Measurements from ENCODE around the gene FETUB.

Gene FETUB

GRCh38 chr3:186605561-186606545 lies 34.3 kb upstream of the FETUB start:
- DNase-seq (ENCODE audit: low read depth), result no peak
- H3K4me3 ChIP-seq (ENCODE audit: low read depth, low read length), result no peak overlapping the region
- TF ChIP-seq CTCF (conservative IDR thresholded peaks at IDR 0.05; ENCODE audit: low read depth, low read length), result no peak

GRCh38 chr3:186608624-186609215 lies 31.5 kb upstream of the FETUB start:
- TF ChIP-seq CTCF (conservative IDR thresholded peaks at IDR 0.05; ENCODE audit: low read depth, low read length), result no peak
- H3K4me3 ChIP-seq (ENCODE audit: low read depth, low read length), result no peak overlapping the region
- no peak for DNase-seq (ENCODE audit: low read depth)

- peak; percentile 35 for DNase-seq (ENCODE audit: low read depth)
- TF ChIP-seq CTCF (conservative IDR thresholded peaks at IDR 0.05; ENCODE audit: low read depth, low read length), result peak; percentile 37
- H3K4me3 ChIP-seq (ENCODE audit: low read depth, low read length), result no peak overlapping the region
Observed at GRCh38 chr3:186609247-186609868, 30.8 kb upstream of the FETUB start.

GRCh38 chr3:186612065-186612464 lies 28.1 kb upstream of the FETUB start:
- no peak for DNase-seq (ENCODE audit: low read depth)
- no peak for TF ChIP-seq CTCF (conservative IDR thresholded peaks at IDR 0.05; ENCODE audit: low read depth, low read length)

GRCh38 chr3:186612721-186613636 lies 27.2 kb upstream of the FETUB start, which contains the start of gene AHSG:
Gene AHSG, plus strand, starts transcription at chr3:186613060. Its CDS starts 82 bp downstream, at chr3:186613142.
- no peak for DNase-seq (ENCODE audit: low read depth)
- no peak for TF ChIP-seq CTCF (conservative IDR thresholded peaks at IDR 0.05; ENCODE audit: low read depth, low read length)
- H3K4me3 ChIP-seq (ENCODE audit: low read depth, low read length), result no peak within 1 kb of the TSS

More at GRCh38 chr3:186612065-186612464, 28.1 kb upstream of the FETUB start:
- no peak overlapping the region for H3K4me3 ChIP-seq (ENCODE audit: low read depth, low read length)

GRCh38 chr3:186613637-186614265 lies 26.4 kb upstream of the FETUB start:
- no peak for TF ChIP-seq CTCF (conservative IDR thresholded peaks at IDR 0.05; ENCODE audit: low read depth, low read length)
- H3K4me3 ChIP-seq (ENCODE audit: low read depth, low read length), result no peak overlapping the region
- DNase-seq (ENCODE audit: low read depth), result peak; percentile 50

All from choroid plexus epithelial cell (primary cell).